Hepatocyte (in vitro differentiated cells): ENCODE measurements around the gene GLIPR1.

Experiments
- CTCF ChIP-seq: fragments of 200-600 bp; sonication (generic); IDR thresholded peaks from 2 replicates; pipeline ENCODE4 v1.5.1; 2016; ENCODE audit warnings: antibody characterized with exemption, mild to moderate bottlenecking; ENCODE audit not compliant: poor library complexity
- EZH2 ChIP-seq: fragments of 200-600 bp; sonication (generic); IDR thresholded peaks from 2 replicates; pipeline ENCODE4 v1.6.1; 2016; ENCODE audit warnings: antibody characterized with exemption, mild to moderate bottlenecking, borderline replicate concordance
- EZH2phosphoT487 ChIP-seq: fragments of 200-600 bp; sonication (generic); IDR thresholded peaks from one replicate; pipeline ENCODE4 v1.6.1; 2018; ENCODE audit warnings: antibody characterized with exemption, mild to moderate bottlenecking, low read depth, moderate library complexity; ENCODE audit not compliant: unreplicated experiment, severe bottlenecking

- TF ChIP-seq CTCF: no peak
- TF ChIP-seq EZH2: no peak
- TF ChIP-seq EZH2phosphoT487: no peak
Observed at GRCh38 chr12:75455839-75456238, 24.7 kb upstream of the GLIPR1 start.
